HCT116 (cell line): ENCODE measurements around the gene HEXIM1. TPM values are rescaled to one million over a fixed set of nuclear protein-coding genes. Genes with fewer than 3 reads are reported as not detected.

Experiments used
- ATAC-seq: fragments of 200-7000 bp; cut with Tn5 transposase; 2 replicates; pipeline ENCODE4 v1.9.1; 2020; ENCODE audit warnings: mild to moderate bottlenecking, moderate library complexity
- BruUV-seq: library from RNA; stranded (reverse); fragments of 400-500 nt; replicated peaks from 2 replicates; lab custom pipeline; 2021; lab: Mats Ljungman, UMichigan
- CTCF ChIA-PET: fragments of 300-600 bp; sonication (Branson Sonifier 250); formaldehyde crosslinking; loops from one replicate; lab custom pipeline; 2021; ENCODE audit warnings: antibody characterized with exemption; lab: Charles Lee
- POLR2A ChIA-PET: fragments of 300-600, 350-600 bp; sonication (Branson Sonifier 250); formaldehyde crosslinking; loops from one replicate; lab custom pipeline; 2021; ENCODE audit warnings: antibody characterized with exemption; lab: Charles Lee
- RAD21 ChIA-PET, 2 experiments: fragments of 300-600 bp; sonication (Branson Sonifier 250); formaldehyde crosslinking; loops; one replicate each; lab custom pipeline; 2023; ENCODE audit warnings: low total read pairs in 2 of 2; ENCODE audit not compliant: uncharacterized antibody in 2 of 2, unreplicated experiment in 2 of 2, low non-redundant PET in 1 of 2; lab: Charles Lee
- DNase-seq: peaks from one replicate; pipeline ENCODE4 v3.0.0-alpha.2; 2010; ENCODE audit warnings: low read depth, low spot score
- H2AFZ ChIP-seq: fragments of 200-600 bp; shearing (Covaris generic), sonication (generic); 2 replicates; pipeline ENCODE4 v1.6.1; 2017; ENCODE audit warnings: low read depth, mixed run types, mixed read lengths, antibody characterized with exemption, low read length; ENCODE audit not compliant: poor library complexity, severe bottlenecking
- H3K27ac ChIP-seq: 2 replicates; pipeline ENCODE4 v1.5.1; 2012; ENCODE audit warnings: low read depth, low read length
- H3K27me3 ChIP-seq: fragments of 200-600 bp; sonication (generic); 2 replicates; pipeline ENCODE4 v1.6.1; 2016; ENCODE audit warnings: mixed run types, low read length, mixed read lengths; ENCODE audit not compliant: insufficient read depth
- H3K36me3 ChIP-seq, 2 experiments: fragments of 200-500 bp in 1 of 2; fragments of 200-600 bp in 1 of 2; sonication (Bioruptor generic) in 1 of 2; sonication (generic) in 1 of 2; 2 replicates each; pipeline versions ENCODE4 v1.5.1 to v1.6.1; 2014 to 2016; ENCODE audit warnings: low read length in 2 of 2, inconsistent platforms in 1 of 2, mixed read lengths in 1 of 2, mixed run types in 1 of 2; ENCODE audit not compliant: insufficient read depth in 2 of 2, control insufficient read depth in 1 of 2
- H3K4me1 ChIP-seq, 2 experiments: fragments of 200-600 bp in 1 of 2; sonication (generic) in 1 of 2; 2 replicates each; pipeline versions ENCODE4 v1.5.1 to v1.6.1; 2012 to 2017; ENCODE audit warnings: low read length in 2 of 2, inconsistent platforms in 1 of 2, mild to moderate bottlenecking in 1 of 2, mixed read lengths in 1 of 2, mixed run types in 1 of 2, moderate library complexity in 1 of 2; ENCODE audit not compliant: insufficient read depth in 2 of 2, control insufficient read depth in 1 of 2
- H3K4me2 ChIP-seq: fragments of 200-600 bp; sonication (generic); 2 replicates; pipeline ENCODE4 v1.6.1; 2017; ENCODE audit warnings: mixed run types, low read length, mixed read lengths
- H3K4me3 ChIP-seq, 2 experiments: fragments of 200-600 bp in 1 of 2; sonication (generic) in 1 of 2; replicated peaks in 1 of 2; 2 replicates each; pipeline ENCODE4 v1.5.1; 2011 to 2016; ENCODE audit warnings: low read length in 2 of 2, control low read depth in 1 of 2, low read depth in 1 of 2, mild to moderate bottlenecking in 1 of 2, mixed read lengths in 1 of 2, mixed run types in 1 of 2
- H3K79me2 ChIP-seq: fragments of 200-600 bp; sonication (generic); 2 replicates; pipeline ENCODE4 v1.6.1; 2017; ENCODE audit warnings: mild to moderate bottlenecking, mixed run types, low read length, moderate library complexity, mixed read lengths; ENCODE audit not compliant: insufficient read depth
- H3K9ac ChIP-seq: fragments of 200-600 bp; sonication (generic); 2 replicates; pipeline ENCODE4 v1.6.1; 2016; ENCODE audit warnings: low read length, mixed read lengths
- H3K9me2 ChIP-seq: fragments of 200-600 bp; sonication (generic), shearing (Covaris generic); 2 replicates; pipeline ENCODE4 v1.6.1; 2017; ENCODE audit warnings: mixed run types, mild to moderate bottlenecking, moderate library complexity; ENCODE audit not compliant: insufficient read depth
- H3K9me3 ChIP-seq, 2 experiments: fragments of 200-500 bp in 1 of 2; fragments of 200-600 bp in 1 of 2; sonication (Bioruptor generic) in 1 of 2; sonication (generic) in 1 of 2; 2 replicates each; pipeline ENCODE4 v1.6.1; 2014 to 2017; ENCODE audit warnings: low read length in 2 of 2, mixed read lengths in 2 of 2, inconsistent platforms in 1 of 2, low read depth in 1 of 2, mild to moderate bottlenecking in 1 of 2, mixed run types in 1 of 2, moderate library complexity in 1 of 2; ENCODE audit not compliant: control insufficient read depth in 1 of 2, insufficient read depth in 1 of 2
- H4K20me1 ChIP-seq: fragments of 200-600 bp; sonication (generic), shearing (Covaris generic); 2 replicates; pipeline ENCODE4 v1.6.1; 2017; ENCODE audit warnings: mixed run types, mild to moderate bottlenecking, moderate library complexity; ENCODE audit not compliant: insufficient read depth
- ATF3 ChIP-seq: IDR thresholded peaks from 2 replicates; pipeline ENCODE4 v1.6.1; 2012
- CBX3 ChIP-seq: IDR thresholded peaks from 2 replicates; pipeline ENCODE4 v1.6.1; 2012; ENCODE audit warnings: low read depth
- CEBPB ChIP-seq: IDR thresholded peaks from 2 replicates; pipeline ENCODE4 v1.6.1; 2012; ENCODE audit warnings: low read depth
- ELF1 ChIP-seq: IDR thresholded peaks from 2 replicates; pipeline ENCODE4 v1.6.1; 2012; ENCODE audit warnings: low read depth, borderline replicate concordance
- FOSL1 ChIP-seq: IDR thresholded peaks from 2 replicates; pipeline ENCODE4 v1.6.1; 2012; ENCODE audit warnings: low read depth
- JUND ChIP-seq: IDR thresholded peaks from 2 replicates; pipeline ENCODE4 v1.6.1; 2012
- MAX ChIP-seq: IDR thresholded peaks from 2 replicates; pipeline ENCODE4 v1.6.1; 2012
- POLR2AphosphoS5 ChIP-seq: IDR thresholded peaks from 2 replicates; pipeline ENCODE4 v1.6.1; 2011; ENCODE audit warnings: mild to moderate bottlenecking, low read depth, low read length, moderate library complexity
- REST ChIP-seq: IDR thresholded peaks from 2 replicates; pipeline ENCODE4 v1.6.1; 2012; ENCODE audit warnings: low read depth
- SIN3A ChIP-seq: IDR thresholded peaks from 2 replicates; pipeline ENCODE4 v1.6.1; 2012; ENCODE audit warnings: low read depth
- SP1 ChIP-seq: IDR thresholded peaks from 2 replicates; pipeline ENCODE4 v1.6.1; 2012; ENCODE audit warnings: low read depth
- SRF ChIP-seq: IDR thresholded peaks from 2 replicates; pipeline ENCODE4 v1.6.1; 2012; ENCODE audit warnings: low read depth
- TCF7L2 ChIP-seq: IDR thresholded peaks from 2 replicates; pipeline ENCODE4 v1.7.0; 2011; ENCODE audit warnings: borderline replicate concordance, inconsistent platforms; ENCODE audit not compliant: insufficient read depth, insufficient read length; ENCODE audit errors: extremely low read depth
- YY1 ChIP-seq: IDR thresholded peaks from 2 replicates; pipeline ENCODE4 v1.6.1; 2011; ENCODE audit warnings: low read length, low read depth, moderate library complexity, mild to moderate bottlenecking; ENCODE audit not compliant: insufficient replicate concordance; ENCODE audit errors: extremely low read depth
- intact Hi-C: fragments of 100-400 bp; cut with micrococcal nuclease; formaldehyde crosslinking; loops from 2 replicates; pipeline ENCODE4 v1.10.0; 2022
- total RNA-seq: library from RNA; stranded (reverse); gene quantifications from one replicate; pipeline ENCODE4 v1.2.1, GENCODE V29; 2021; ENCODE audit not compliant: unreplicated experiment
- TF ChIP-seq, protein P1 (sequence below): IDR thresholded peaks from 2 replicates; pipeline ENCODE4 v1.6.1; 2011; ENCODE audit warnings: mild to moderate bottlenecking, low read length, moderate library complexity; ENCODE audit not compliant: insufficient replicate concordance; ENCODE audit errors: extremely low read depth

HEXIM1 gene
- total RNA-seq, 1 experiment from 2014 or later: 58.0 TPM

GRCh38 chr17:45190503-45191255, 42.4 kb downstream of the HEXIM1 start:
- Histone ChIP-seq H3K36me3 (no peaks in the 10 kb centered on the region), H4K20me1 (no peaks in the 10 kb centered on the region), H3K79me2 (no peaks in the 10 kb centered on the region), H3K4me2 (no peak overlapping the region), H3K9ac (no peak overlapping the region), H3K27me3 (no peaks in the 10 kb centered on the region), H3K4me1 (peaks cover 3 to 14% of the 10 kb centered on the region in 2 experiments; a peak in 3 of 4 replicates), H2AFZ (no peak overlapping the region), H3K27ac (no peak overlapping the region), H3K4me3 (no peak overlapping the region), H3K9me2 (no peaks in the 10 kb centered on the region), H3K9me3 (no peaks in the 10 kb centered on the region)
- intact Hi-C loops: no loop called here
- ATAC-seq (no peak), DNase-seq (no peak)
- TF ChIP-seq CEBPB (no peak), ELF1 (no peak), SRF (no peak), POLR2AphosphoS5 (no peak), ATF3 (no peak), CBX3 (no peak), MAX (no peak), REST (no peak), JUND (no peak), SP1 (no peak), FOSL1 (no peak), YY1 (no peak), SIN3A (no peak), TCF7L2 (no peak)
- TF ChIP-seq, protein P1, sequence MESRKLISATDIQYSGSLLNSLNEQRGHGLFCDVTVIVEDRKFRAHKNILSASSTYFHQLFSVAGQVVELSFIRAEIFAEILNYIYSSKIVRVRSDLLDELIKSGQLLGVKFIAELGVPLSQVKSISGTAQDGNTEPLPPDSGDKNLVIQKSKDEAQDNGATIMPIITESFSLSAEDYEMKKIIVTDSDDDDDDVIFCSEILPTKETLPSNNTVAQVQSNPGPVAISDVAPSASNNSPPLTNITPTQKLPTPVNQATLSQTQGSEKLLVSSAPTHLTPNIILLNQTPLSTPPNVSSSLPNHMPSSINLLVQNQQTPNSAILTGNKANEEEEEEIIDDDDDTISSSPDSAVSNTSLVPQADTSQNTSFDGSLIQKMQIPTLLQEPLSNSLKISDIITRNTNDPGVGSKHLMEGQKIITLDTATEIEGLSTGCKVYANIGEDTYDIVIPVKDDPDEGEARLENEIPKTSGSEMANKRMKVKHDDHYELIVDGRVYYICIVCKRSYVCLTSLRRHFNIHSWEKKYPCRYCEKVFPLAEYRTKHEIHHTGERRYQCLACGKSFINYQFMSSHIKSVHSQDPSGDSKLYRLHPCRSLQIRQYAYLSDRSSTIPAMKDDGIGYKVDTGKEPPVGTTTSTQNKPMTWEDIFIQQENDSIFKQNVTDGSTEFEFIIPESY: no peak
- CTCF ChIA-PET: no interaction called here
- RAD21 ChIA-PET: no interaction called here
- POLR2A ChIA-PET: interaction anchor here (1.5 kb wide), 1 partner anchor 42 kb away, joined by 8 read pairs; the partner anchor contains the start of gene HEXIM1
- no TSS peak for BruUV-seq
